ENCODE data around the gene ZC3H7A.

GRCh38 chr16:11742093-11742535, 54.9 kb downstream of the ZC3H7A start:
- TF ChIP-seq ZNF174 (tag by site-specific recombination; IDR thresholded peaks at IDR 0.05) (no peak), CTCF (tag by site-specific recombination; IDR thresholded peaks at IDR 0.05) (no peak), ZNF223 (tag by site-specific recombination; IDR thresholded peaks at IDR 0.05) (no peak), ZNF274 (IDR thresholded peaks at IDR 0.05; ENCODE audit: low read length) (no peak), ZNF274 (tag by site-specific recombination; IDR thresholded peaks at IDR 0.05; ENCODE audit: borderline replicate concordance) (no peak), KLF9 (tag by site-specific recombination; IDR thresholded peaks at IDR 0.05; ENCODE audit: low read depth) (peak; percentile 30), ZNF549 (tag by site-specific recombination; IDR thresholded peaks at IDR 0.05) (no peak), HOXA7 (CRISPR knock-in tag; IDR thresholded peaks at IDR 0.05; ENCODE audit: borderline replicate concordance) (no peak), ZNF660 (tag by site-specific recombination; IDR thresholded peaks at IDR 0.05) (no peak), HOXD13 (CRISPR knock-in tag; IDR thresholded peaks at IDR 0.05; ENCODE audit: borderline replicate concordance) (no peak), YY1 (tag by site-specific recombination; IDR thresholded peaks at IDR 0.05) (no peak), ZNF146 (tag by site-specific recombination; IDR thresholded peaks at IDR 0.05) (no peak), MYNN (tag by site-specific recombination; IDR thresholded peaks at IDR 0.05; ENCODE audit: borderline replicate concordance) (no peak)
